GM13977 (cell line): Measurements from ENCODE around the gene LSAMP.

Experiments used
- DNase-seq: peaks from one replicate; pipeline ENCODE4 v3.0.0; 2012; ENCODE audit warnings: low spot score
- in situ Hi-C: fragments of 300-500 bp; cut with MboI; formaldehyde crosslinking; loops from one replicate; pipeline ENCODE4 v1.12.0; 2022; ENCODE audit warnings: low sequenced_read_pairs, low pct_unique_long_range_greater_than_20kb, mixed read lengths, inconsistent platforms; ENCODE audit not compliant: unreplicated experiment
- TF ChIP-seq, protein P1 (sequence below): IDR thresholded peaks from 2 replicates; pipeline ENCODE4 v1.5.1; 2012; ENCODE audit warnings: mild to moderate bottlenecking, control low read depth; ENCODE audit not compliant: insufficient read depth; ENCODE audit errors: extremely low read depth, missing control alignments

LSAMP gene

DNA sequence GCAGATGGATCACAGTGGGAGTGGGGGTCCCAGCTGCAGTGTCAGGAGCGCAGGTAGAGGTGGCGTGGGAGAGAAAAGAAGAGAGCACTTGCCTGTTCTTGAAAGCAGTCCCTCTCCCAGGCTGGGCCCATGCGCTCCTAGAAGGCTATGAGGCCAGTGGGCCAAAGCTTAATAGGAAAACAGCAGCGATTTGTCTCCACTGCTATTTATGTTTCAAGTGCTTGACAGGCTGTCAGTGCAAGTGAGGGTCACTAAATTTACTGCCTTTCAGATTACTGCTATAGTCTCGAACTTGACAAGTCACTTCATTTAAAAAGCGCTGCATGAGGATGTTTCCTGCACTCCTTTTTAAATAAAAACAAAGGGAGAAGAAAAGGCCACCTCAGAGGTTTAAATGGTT lies 582.4 kb downstream of the LSAMP start:
- DNase-seq = no peak
- in situ Hi-C loops = no loop called here
- TF ChIP-seq, protein P1, sequence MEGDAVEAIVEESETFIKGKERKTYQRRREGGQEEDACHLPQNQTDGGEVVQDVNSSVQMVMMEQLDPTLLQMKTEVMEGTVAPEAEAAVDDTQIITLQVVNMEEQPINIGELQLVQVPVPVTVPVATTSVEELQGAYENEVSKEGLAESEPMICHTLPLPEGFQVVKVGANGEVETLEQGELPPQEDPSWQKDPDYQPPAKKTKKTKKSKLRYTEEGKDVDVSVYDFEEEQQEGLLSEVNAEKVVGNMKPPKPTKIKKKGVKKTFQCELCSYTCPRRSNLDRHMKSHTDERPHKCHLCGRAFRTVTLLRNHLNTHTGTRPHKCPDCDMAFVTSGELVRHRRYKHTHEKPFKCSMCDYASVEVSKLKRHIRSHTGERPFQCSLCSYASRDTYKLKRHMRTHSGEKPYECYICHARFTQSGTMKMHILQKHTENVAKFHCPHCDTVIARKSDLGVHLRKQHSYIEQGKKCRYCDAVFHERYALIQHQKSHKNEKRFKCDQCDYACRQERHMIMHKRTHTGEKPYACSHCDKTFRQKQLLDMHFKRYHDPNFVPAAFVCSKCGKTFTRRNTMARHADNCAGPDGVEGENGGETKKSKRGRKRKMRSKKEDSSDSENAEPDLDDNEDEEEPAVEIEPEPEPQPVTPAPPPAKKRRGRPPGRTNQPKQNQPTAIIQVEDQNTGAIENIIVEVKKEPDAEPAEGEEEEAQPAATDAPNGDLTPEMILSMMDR = no peak

DNA sequence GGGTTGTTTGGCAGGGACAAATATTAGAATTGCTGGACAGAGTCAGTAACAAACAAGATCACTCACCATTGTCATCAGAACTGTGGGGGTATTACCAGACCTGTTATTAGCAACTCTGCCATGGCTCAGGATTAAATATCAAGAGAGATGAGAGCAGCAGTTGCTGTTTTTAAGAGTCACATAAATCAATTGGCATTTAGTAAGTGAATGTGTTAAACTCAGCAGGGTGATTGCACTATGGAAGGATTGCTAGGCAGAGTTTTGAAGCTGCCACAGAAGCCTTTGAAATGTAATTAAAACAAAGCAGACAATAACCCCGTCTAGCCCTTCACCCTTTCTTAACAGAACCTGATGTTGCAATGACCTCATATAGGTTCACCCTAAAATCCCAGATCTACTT lies 583.2 kb downstream of the LSAMP start:
- TF ChIP-seq, protein P1 = no peak
- in situ Hi-C loops = no loop called here
- DNase-seq = no peak

DNA sequence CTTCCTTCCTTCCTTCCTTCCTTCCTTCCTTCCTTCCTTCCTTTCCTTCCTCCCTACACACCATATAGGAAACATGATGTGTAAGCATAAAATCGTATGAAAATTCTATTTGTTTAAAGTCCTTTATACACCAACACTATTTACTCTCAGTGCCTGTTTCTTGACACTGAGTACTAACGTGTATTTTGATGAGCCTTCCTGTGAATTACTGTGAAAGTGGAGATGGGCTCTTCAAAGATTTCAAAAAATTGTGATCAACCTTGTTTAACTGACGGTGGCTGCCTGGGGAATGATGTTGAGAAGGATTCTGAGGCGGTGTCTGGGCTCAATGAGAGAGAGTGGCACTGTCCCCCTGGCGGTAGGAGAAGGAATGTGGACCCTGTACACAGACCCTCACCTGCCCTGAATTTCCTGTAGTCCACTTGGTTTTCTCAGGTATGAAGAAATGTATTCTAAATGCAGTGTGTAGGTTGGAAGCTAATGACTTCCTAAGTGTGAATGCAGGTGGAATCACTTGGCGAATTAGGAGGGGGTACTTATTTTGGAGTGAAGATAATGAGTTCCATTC lies 584.0 kb downstream of the LSAMP start:
- TF ChIP-seq, protein P1 = no peak
- DNase-seq = no peak
- in situ Hi-C loops = no loop called here

DNA sequence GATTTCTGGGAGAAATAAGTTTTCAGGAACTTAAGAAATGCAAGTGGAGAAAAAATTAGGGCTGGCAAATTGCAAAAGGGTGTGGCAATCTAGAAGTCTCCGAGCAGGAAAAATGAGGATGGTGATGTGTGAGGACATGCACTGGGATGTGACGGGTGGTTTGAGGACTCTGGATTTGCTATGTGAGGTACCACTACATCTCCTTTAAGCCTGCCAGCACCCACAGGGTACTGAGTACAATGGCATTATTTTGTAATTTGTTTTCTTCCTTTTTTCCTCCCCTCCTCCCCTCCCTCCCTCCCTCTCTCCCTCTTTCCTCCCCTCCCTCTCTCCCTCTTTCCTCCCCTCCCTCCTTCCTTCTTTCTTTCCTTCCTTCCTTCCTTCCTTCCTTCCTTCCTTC lies 584.5 kb downstream of the LSAMP start:
- no peak for DNase-seq
- in situ Hi-C loops = no loop called here
- TF ChIP-seq, protein P1 = no peak

DNA sequence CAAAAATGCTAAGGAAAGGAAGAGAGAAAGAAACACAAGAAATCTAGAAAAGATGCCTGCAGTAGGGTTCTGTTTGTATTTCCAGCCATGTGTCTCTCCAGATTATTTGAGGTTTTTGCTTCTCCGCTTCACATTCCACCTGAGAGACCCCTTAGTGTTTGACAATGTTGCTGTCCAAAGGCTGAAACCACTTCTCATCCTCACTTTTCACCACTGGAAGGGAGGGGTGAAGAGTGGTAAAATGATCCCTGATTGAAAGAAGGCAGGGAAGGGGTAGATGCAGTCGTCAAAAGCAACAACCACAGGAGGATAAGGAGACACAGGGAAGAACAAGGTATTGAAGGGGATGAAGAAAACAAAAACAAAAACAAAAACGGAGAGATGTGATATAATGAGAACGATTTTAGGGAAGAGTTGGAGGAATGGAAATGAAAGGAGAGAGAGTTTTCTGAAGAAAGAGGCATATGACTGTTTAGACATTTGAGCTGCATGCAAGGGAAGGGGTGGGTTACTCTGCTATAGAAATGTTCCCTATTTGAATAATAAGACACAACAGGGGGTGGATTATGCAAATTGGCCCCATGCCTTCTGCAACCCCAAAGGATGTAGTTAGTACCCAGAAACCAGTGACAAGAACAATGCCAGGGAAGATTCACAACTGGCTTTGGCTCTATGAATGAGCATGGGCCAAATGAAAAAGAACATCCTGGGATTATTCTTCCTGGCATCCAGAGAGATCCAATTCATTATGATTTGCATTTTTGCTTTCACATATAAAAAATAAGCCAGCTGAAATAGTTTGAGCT lies 586.1 kb downstream of the LSAMP start:
- TF ChIP-seq, protein P1 = no peak
- DNase-seq = no peak
- in situ Hi-C loops = no loop called here

DNA sequence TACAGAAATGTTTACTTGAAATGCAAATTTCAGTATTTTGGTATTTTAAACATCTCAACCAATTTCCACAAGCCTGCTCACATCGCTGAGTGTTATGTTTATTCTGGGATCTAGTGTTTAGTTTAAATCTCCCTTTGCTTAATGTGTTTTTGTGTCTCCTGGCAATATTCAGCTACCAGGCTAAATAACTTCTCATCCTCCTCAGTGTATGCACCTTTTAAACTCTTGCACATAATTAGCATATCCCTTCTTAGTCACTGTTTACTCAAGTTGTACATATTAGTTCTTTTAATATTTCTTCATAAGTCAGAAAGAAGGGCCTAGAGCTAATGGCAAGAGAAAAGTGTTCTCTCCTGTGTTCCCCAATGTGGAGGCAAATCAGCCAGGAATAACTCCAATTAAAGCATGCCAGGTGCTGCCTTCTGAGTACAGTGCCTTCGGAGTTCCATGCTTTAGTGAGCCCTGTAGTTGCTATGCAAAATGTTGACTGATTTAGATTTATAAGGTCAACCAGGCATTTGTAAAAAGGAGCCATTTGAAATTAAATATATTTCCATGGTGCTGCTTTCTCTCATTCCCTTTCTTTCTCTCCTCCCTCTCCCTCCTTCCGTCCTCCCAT lies 587.7 kb downstream of the LSAMP start:
- DNase-seq = no peak
- TF ChIP-seq, protein P1 = no peak
- in situ Hi-C loops = no loop called here
